Endothelial cell of umbilical vein (primary cell): ENCODE data around the gene FGF23. TPM values are rescaled to one million over a fixed set of nuclear protein-coding genes. Genes with fewer than 3 reads are reported as not detected.

ENCODE experiments used
- BruUV-seq: library from RNA; stranded (reverse); fragments of 400-500 nt; replicated peaks from 2 replicates; lab custom pipeline; 2021; lab: Mats Ljungman, UMichigan
- CTCF ChIA-PET: fragments of 300-600, 350-600 bp; sonication (Branson Sonifier 250); formaldehyde crosslinking; loops from one replicate; lab custom pipeline; 2021; ENCODE audit warnings: antibody characterized with exemption, inconsistent platforms; lab: Charles Lee
- POLR2A ChIA-PET: fragments of 300-600, 350-600 bp; sonication (Branson Sonifier 250); formaldehyde crosslinking; loops from one replicate; lab custom pipeline; 2021; ENCODE audit warnings: antibody characterized with exemption, inconsistent platforms; lab: Charles Lee
- DNase-seq: peaks from one replicate; pipeline ENCODE4 v3.0.0-alpha.2; 2011; ENCODE audit warnings: low read depth, low spot score
- FAIRE-seq: peaks from 2 replicates; lab custom pipeline; 2011; peaks lifted over from hg19 to GRCh38; lab: Jason Lieb, UNC
- H2AFZ ChIP-seq: 2 replicates; pipeline ENCODE4 v1.6.0; 2012; ENCODE audit warnings: low read depth, low read length, control low read depth, inconsistent platforms
- H3K27ac ChIP-seq: 2 replicates; pipeline ENCODE4 v1.5.1; 2011; ENCODE audit warnings: low read depth, mild to moderate bottlenecking, control low read depth, low read length, moderate library complexity; ENCODE audit not compliant: insufficient read depth
- H3K27me3 ChIP-seq, 2 experiments: 2 replicates each; pipeline versions ENCODE4 v1.6.0 to v1.6.1; 2011; ENCODE audit warnings: low read length in 2 of 2, mixed read lengths in 1 of 2; ENCODE audit not compliant: control insufficient read depth in 2 of 2, insufficient read depth in 2 of 2
- H3K36me3 ChIP-seq, 2 experiments: 2 replicates in 1 of 2; 3 replicates in 1 of 2; pipeline ENCODE4 v1.5.1; 2011; ENCODE audit warnings: low read length in 2 of 2, mild to moderate bottlenecking in 1 of 2, moderate library complexity in 1 of 2; ENCODE audit not compliant: control insufficient read depth in 2 of 2, insufficient read depth in 2 of 2; ENCODE audit errors: extremely low read depth in 1 of 2
- H3K4me1 ChIP-seq: 3 replicates; pipeline ENCODE4 v1.5.1; 2011; ENCODE audit warnings: mild to moderate bottlenecking, low read length; ENCODE audit not compliant: control insufficient read depth, insufficient read depth; ENCODE audit errors: extremely low read depth
- H3K4me2 ChIP-seq: 2 replicates; pipeline ENCODE4 v1.6.1; 2011; ENCODE audit warnings: low read length, control low read depth, mixed read lengths; ENCODE audit not compliant: insufficient read depth
- H3K4me3 ChIP-seq, 3 experiments: fragments of 200-600 bp in 1 of 3; sonication (generic), shearing (Covaris generic) in 1 of 3; replicated peaks in 1 of 3; 2 replicates each; pipeline ENCODE4 v1.5.1; 2011 to 2016; ENCODE audit warnings: control low read depth in 3 of 3, low read length in 3 of 3, mild to moderate bottlenecking in 2 of 3, inconsistent platforms in 1 of 3, low read depth in 1 of 3, moderate library complexity in 1 of 3; ENCODE audit not compliant: insufficient read depth in 1 of 3
- H3K79me2 ChIP-seq: 2 replicates; pipeline ENCODE4 v1.6.0; 2012; ENCODE audit warnings: low read length, inconsistent platforms; ENCODE audit not compliant: control insufficient read depth, insufficient read depth
- H3K9ac ChIP-seq: replicated peaks from 2 replicates; pipeline ENCODE3; 2011; ENCODE audit warnings: low read length, control low read depth; ENCODE audit not compliant: insufficient read depth; ENCODE audit errors: extremely low read depth
- H3K9me1 ChIP-seq: replicated peaks from 3 replicates; pipeline ENCODE4 v1.6.0; 2011; ENCODE audit warnings: mild to moderate bottlenecking, low read length; ENCODE audit not compliant: control insufficient read depth, insufficient read depth; ENCODE audit errors: extremely low read depth
- H3K9me3 ChIP-seq: replicated peaks from 2 replicates; pipeline ENCODE4 v1.5.1; 2012; ENCODE audit warnings: low read length, inconsistent platforms; ENCODE audit not compliant: control insufficient read depth, insufficient read depth
- H4K20me1 ChIP-seq: replicated peaks from 2 replicates; pipeline ENCODE3; 2011; ENCODE audit warnings: mild to moderate bottlenecking, low read length; ENCODE audit not compliant: control insufficient read depth, insufficient read depth; ENCODE audit errors: extremely low read depth
- CTCF ChIP-seq, 2 donors: IDR thresholded peaks; 1 replicate in 1 of 2; 2 replicates in 1 of 2; pipeline ENCODE4 v1.5.1; 2011; ENCODE audit warnings: low read length in 2 of 2, mild to moderate bottlenecking in 2 of 2, moderate library complexity in 2 of 2, control low read depth in 1 of 2, inconsistent platforms in 1 of 2, low read depth in 1 of 2; ENCODE audit not compliant: insufficient read depth in 1 of 2; ENCODE audit errors: extremely low read depth in 1 of 2
- EZH2 ChIP-seq: IDR thresholded peaks from 2 replicates; pipeline ENCODE4 v1.6.1; 2012; ENCODE audit warnings: borderline replicate concordance, low read depth, mild to moderate bottlenecking, moderate library complexity, low read length, inconsistent platforms; ENCODE audit not compliant: severe bottlenecking
- FOS ChIP-seq: IDR thresholded peaks from 2 replicates; pipeline ENCODE4 v1.6.1; 2011; ENCODE audit warnings: mild to moderate bottlenecking, low read length, moderate library complexity, borderline replicate concordance; ENCODE audit not compliant: insufficient read depth
- GATA2 ChIP-seq: IDR thresholded peaks from 2 replicates; pipeline ENCODE4 v1.7.0; 2011; ENCODE audit warnings: low read depth, mild to moderate bottlenecking, moderate library complexity, mixed read lengths, low read length; ENCODE audit not compliant: insufficient read length, insufficient read depth
- JUN ChIP-seq: IDR thresholded peaks from 2 replicates; pipeline ENCODE4 v1.6.1; 2011; ENCODE audit warnings: borderline replicate concordance, low read depth; ENCODE audit not compliant: insufficient read length, insufficient read depth
- MAX ChIP-seq: IDR thresholded peaks from 2 replicates; pipeline ENCODE4 v1.6.1; 2011; ENCODE audit not compliant: insufficient read depth, insufficient read length
- MYC ChIP-seq: IDR thresholded peaks from one replicate; pipeline ENCODE4 v1.6.1; 2011; ENCODE audit warnings: mild to moderate bottlenecking, low read depth, low read length
- POLR2A ChIP-seq: IDR thresholded peaks from 2 replicates; pipeline ENCODE4 v1.6.1; 2012; ENCODE audit warnings: low read depth, mild to moderate bottlenecking, control low read depth, low read length
- POLR2AphosphoS5 ChIP-seq: IDR thresholded peaks from 2 replicates; pipeline ENCODE4 v1.6.1; 2012; ENCODE audit warnings: low read depth, mild to moderate bottlenecking, control low read depth, low read length, moderate library complexity; ENCODE audit not compliant: insufficient read depth
- dilution Hi-C: fragments of 300-500 bp; cut with MboI; formaldehyde crosslinking; loops from one replicate; pipeline ENCODE4 v1.15.0; 2019; ENCODE audit warnings: low sequenced_read_pairs; ENCODE audit not compliant: extremely low pct_ligation_motif_present
- intact Hi-C: fragments of 100-400 bp; cut with micrococcal nuclease; formaldehyde crosslinking; loops from one replicate; pipeline ENCODE4 v1.10.0; 2022
- polyA plus RNA-seq, 4 experiments: library from polyadenylated mRNA; depleted of rRNA in 3 of 4; stranded (reverse) in 3 of 4; unstranded in 1 of 4; fragments of >200 nt; gene quantifications; 2 replicates each; pipeline versions ENCODE4 v1.2.1 to v1.2.3, GENCODE V29; 2011 to 2012; ENCODE audit warnings: missing spikeins in 1 of 4
- total RNA-seq: library from RNA; stranded (reverse); gene quantifications from 2 replicates; pipeline ENCODE4 v1.2.3, GENCODE V29; 2021

Gene FGF23
- total and polyA plus RNA-seq, 2 donors (not counting 3 experiments of a cell fraction or from before 2014, with no cell fraction given): not detected

- H4K20me1 ChIP-seq: peaks cover 4% of the 10 kb centered on the region
- H3K9me3 ChIP-seq: no peaks in the 10 kb centered on the region
- no peak overlapping the region for H3K9ac ChIP-seq
- DNase-seq: no peak
- POLR2A ChIA-PET: no interaction called here
- peaks cover 0 to 10% of the 10 kb centered on the region in 2 experiments for H3K36me3 ChIP-seq
- TF ChIP-seq MYC (no peak), POLR2A (no peak), POLR2AphosphoS5 (no peak), FOS (no peak), CTCF (IDR thresholded peaks at IDR 0.05; ENCODE audit: extremely low read depth in 1 of 2, insufficient read depth in 1 of 2, low read depth in 1 of 2, low read length in 2 of 2) (no peak), EZH2 (no peak), JUN (no peak), MAX (no peak), GATA2 (no peak)
- CTCF ChIA-PET: no interaction called here
- H3K4me3 ChIP-seq: no peak overlapping the region
- no peaks in the 10 kb centered on the region for H3K27me3 ChIP-seq
- intact Hi-C loops (no loop called here), dilution Hi-C loops (no loop called here)
- no peak overlapping the region for H3K27ac ChIP-seq
- H3K79me2 ChIP-seq: peaks cover 23% of the 10 kb centered on the region
- no TSS peak for BruUV-seq
- no peaks in the 10 kb centered on the region for H3K9me1 ChIP-seq
- H2AFZ ChIP-seq: no peak overlapping the region
- H3K4me1 ChIP-seq: no peaks in the 10 kb centered on the region
- no peak overlapping the region for H3K4me2 ChIP-seq
- no peak for FAIRE-seq
These were observed 47.7 kb downstream of the FGF23 start for GRCh38 chr12:4331842-4332241.
